GM12872 (cell line): ENCODE data around the gene RGS4.

Experiments used
- CTCF ChIP-seq: IDR thresholded peaks from 3 replicates; pipeline ENCODE4 v1.5.1; 2011; ENCODE audit warnings: low read depth, mild to moderate bottlenecking, low read length, moderate library complexity; ENCODE audit not compliant: insufficient read depth

Gene RGS4

GRCh38 chr1:163076044-163076443 is 6.9 kb downstream of the RGS4 start:
- no peak for TF ChIP-seq CTCF

- TF ChIP-seq CTCF = no peak
Observed at GRCh38 chr1:163076446-163076845, 7.3 kb downstream of the RGS4 start.

- no peak for TF ChIP-seq CTCF
Observed at GRCh38 chr1:163076981-163077761, 8.0 kb downstream of the RGS4 start.

- no peak for TF ChIP-seq CTCF
Observed at GRCh38 chr1:163082971-163083370, 13.8 kb downstream of the RGS4 start.

- no peak for TF ChIP-seq CTCF
Observed at GRCh38 chr1:163083690-163084089, 14.5 kb downstream of the RGS4 start.

GRCh38 chr1:163084330-163084729 is 15.2 kb downstream of the RGS4 start:
- TF ChIP-seq CTCF = no peak

- no peak for TF ChIP-seq CTCF
Observed at GRCh38 chr1:163085041-163085903, 16.1 kb downstream of the RGS4 start.
